Measurements from ENCODE around the gene CAGE1. TPM values are rescaled to one million over a fixed set of nuclear protein-coding genes. Genes with fewer than 3 reads are reported as not detected.
A peak's percentile ranks its signal among the peaks of the same experiment; 100 is the strongest.

Gene CAGE1
- total RNA-seq, 2 donors from 2014 or later, result 0.15 to 0.22 TPM

- Histone ChIP-seq H3K9ac (ENCODE audit: extremely low read depth, low read length, poor library complexity, severe bottlenecking) (no peak overlapping the region), H3K9me3 (ENCODE audit: control insufficient read depth, low read length) (no peaks in the 10 kb centered on the region), H3K27me3 (ENCODE audit: control insufficient read depth, insufficient read depth, low read length, poor library complexity, severe bottlenecking) (no peaks in the 10 kb centered on the region), H3K36me3 (ENCODE audit: control insufficient read depth, insufficient read depth, low read length) (peaks cover 85% of the 10 kb centered on the region), H3K27ac (ENCODE audit: low read depth, low read length) (no peak overlapping the region), H3K4me3 (ENCODE audit: low read length) (no peak overlapping the region), H3K4me1 (ENCODE audit: control insufficient read depth, insufficient read depth, low read length) (no peaks in the 10 kb centered on the region)
- no peak for TF ChIP-seq CTCF (conservative IDR thresholded peaks at IDR 0.05)
- DNase-seq, result no peak
- H3K9me3 Mint-ChIP-seq, result no peaks in the 10 kb centered on the region
- WGBS, 2 experiments (ENCODE audit: insufficient coverage in 1 of 2, insufficient read length in 1 of 2), result 95% methylated on average over 3 of the region's 3 CpGs; no CpG with 5 or more reads in 1 of the 2 experiments
- peaks cover 58% of the 10 kb centered on the region for H3K36me3 Mint-ChIP-seq (ENCODE audit: low read depth)
- no peaks in the 10 kb centered on the region for H3K4me1 Mint-ChIP-seq
- H3K27me3 Mint-ChIP-seq (ENCODE audit: insufficient read depth), result no peaks in the 10 kb centered on the region
- no peak overlapping the region for H3K27ac Mint-ChIP-seq
- H3K4me3 Mint-ChIP-seq, result no peak overlapping the region
These were observed 11.5 kb upstream of the CAGE1 start for GRCh38 chr6:7401075-7401474.

DNA sequence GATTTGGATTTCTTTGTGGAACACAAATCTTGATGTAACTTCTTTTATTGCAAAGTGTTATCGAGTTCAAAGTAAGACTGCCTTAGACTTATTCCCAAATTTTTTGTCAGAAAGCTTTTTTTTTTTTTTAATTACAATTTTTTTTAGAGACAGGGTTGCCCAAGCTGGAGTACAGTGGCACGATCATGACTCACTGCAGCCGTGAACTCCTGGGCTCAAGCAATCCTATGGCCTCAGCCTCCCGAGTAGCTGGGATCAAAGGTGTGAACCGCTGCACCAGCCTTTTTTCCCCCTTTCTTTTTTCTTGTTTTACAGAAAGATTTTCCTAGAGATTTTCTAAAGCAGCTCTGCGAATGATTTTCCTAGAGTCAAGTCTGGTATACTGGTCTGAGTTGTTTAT lies 2.9 kb upstream of the CAGE1 start:
- Histone ChIP-seq H3K27me3 (ENCODE audit: control insufficient read depth, insufficient read depth, low read length, poor library complexity, severe bottlenecking) (no peaks in the 10 kb centered on the region), H3K36me3 (ENCODE audit: control insufficient read depth, insufficient read depth, low read length) (peaks cover 41% of the 10 kb centered on the region), H3K27ac (ENCODE audit: low read depth, low read length) (no peak overlapping the region), H3K4me3 (ENCODE audit: low read length) (no peak overlapping the region), H3K4me1 (ENCODE audit: control insufficient read depth, insufficient read depth, low read length) (no peaks in the 10 kb centered on the region), H3K9ac (ENCODE audit: extremely low read depth, low read length, poor library complexity, severe bottlenecking) (no peak overlapping the region), H3K9me3 (ENCODE audit: control insufficient read depth, low read length) (no peaks in the 10 kb centered on the region)
- no peak for DNase-seq
- Mint-ChIP-seq H3K9me3 (no peaks in the 10 kb centered on the region), H3K27me3 (ENCODE audit: insufficient read depth) (no peaks in the 10 kb centered on the region), H3K4me3 (no peak overlapping the region), H3K27ac (no peak overlapping the region), H3K36me3 (ENCODE audit: low read depth) (peaks cover 35% of the 10 kb centered on the region), H3K4me1 (peaks cover 30% of the 10 kb centered on the region)
- WGBS, 2 experiments (ENCODE audit: insufficient coverage in 1 of 2, insufficient read length in 1 of 2), result 91 to 92% methylated on average over 4 to 6 of the region's 6 CpGs
- TF ChIP-seq CTCF (conservative IDR thresholded peaks at IDR 0.05), result no peak

GRCh38 chr6:7391151-7391550 lies 1.6 kb upstream of the CAGE1 start:
- peak overlapping the region; percentile 90 for H3K4me3 Mint-ChIP-seq
- H3K36me3 Mint-ChIP-seq (ENCODE audit: low read depth), result peaks cover 28% of the 10 kb centered on the region
- no peaks in the 10 kb centered on the region for H3K9me3 Mint-ChIP-seq
- H3K27ac ChIP-seq (ENCODE audit: low read depth, low read length), result no peak overlapping the region
- peak overlapping the region; percentile 89 for H3K4me3 ChIP-seq (ENCODE audit: low read length)
- no peak overlapping the region for H3K27ac Mint-ChIP-seq
- H3K4me1 ChIP-seq (ENCODE audit: control insufficient read depth, insufficient read depth, low read length), result no peaks in the 10 kb centered on the region
- peaks cover 30% of the 10 kb centered on the region for H3K4me1 Mint-ChIP-seq
- peaks cover 32% of the 10 kb centered on the region for H3K36me3 ChIP-seq (ENCODE audit: control insufficient read depth, insufficient read depth, low read length)
- 91 to 93% methylated on average over 3 to 4 of the region's 4 CpGs for WGBS, 2 experiments (ENCODE audit: insufficient coverage in 1 of 2, insufficient read length in 1 of 2)
- no peaks in the 10 kb centered on the region for H3K9me3 ChIP-seq (ENCODE audit: control insufficient read depth, low read length)
- no peaks in the 10 kb centered on the region for H3K27me3 Mint-ChIP-seq (ENCODE audit: insufficient read depth)
- no peaks in the 10 kb centered on the region for H3K27me3 ChIP-seq (ENCODE audit: control insufficient read depth, insufficient read depth, low read length, poor library complexity, severe bottlenecking)
- no peak overlapping the region for H3K9ac ChIP-seq (ENCODE audit: extremely low read depth, low read length, poor library complexity, severe bottlenecking)
- no peak for DNase-seq
- TF ChIP-seq CTCF (conservative IDR thresholded peaks at IDR 0.05), result no peak
